H1 (cell line): ENCODE results near the gene SLC31A2. TPM values are rescaled to one million over a fixed set of nuclear protein-coding genes. Genes with fewer than 3 reads are reported as not detected.

Source experiments
- CTCF ChIA-PET: fragments of 300-600 bp; sonication (Branson Sonifier 250); formaldehyde crosslinking; loops from one replicate; lab custom pipeline; 2021; ENCODE audit not compliant: partially characterized antibody; lab: Charles Lee
- POLR2A ChIA-PET: fragments of 300-600 bp; sonication (Branson Sonifier 250); formaldehyde crosslinking; loops from one replicate; lab custom pipeline; 2021; ENCODE audit warnings: inconsistent platforms; ENCODE audit not compliant: partially characterized antibody; lab: Charles Lee
- DNase-seq, 2 experiments: peaks; one replicate each; pipeline versions ENCODE4 v3.0.0 to v3.0.0-alpha.2; 2010 to 2022; ENCODE audit warnings: low spot score in 2 of 2, low read depth in 1 of 2, mixed read lengths in 1 of 2
- FAIRE-seq: peaks from 2 replicates; lab custom pipeline; 2011; peaks lifted over from hg19 to GRCh38; lab: Jason Lieb, UNC
- H2AFZ ChIP-seq: 2 replicates; pipeline ENCODE4 v1.8.1; 2012; ENCODE audit warnings: low read length, inconsistent platforms
- H2AK5ac ChIP-seq: 2 replicates; pipeline ENCODE4 v1.6.1; 2013; ENCODE audit warnings: low read depth, low read length
- H2BK120ac ChIP-seq: replicated peaks from 2 replicates; pipeline ENCODE3; 2013; ENCODE audit warnings: low read depth, low read length, inconsistent platforms
- H2BK12ac ChIP-seq: 2 replicates; pipeline ENCODE4 v1.6.1; 2013; ENCODE audit warnings: low read depth, low read length
- H2BK15ac ChIP-seq: 2 replicates; pipeline ENCODE4 v1.6.1; 2013; ENCODE audit warnings: low read length
- H2BK20ac ChIP-seq: 2 replicates; pipeline ENCODE4 v1.6.1; 2013; ENCODE audit warnings: low read length
- H2BK5ac ChIP-seq: 2 replicates; pipeline ENCODE4 v1.6.1; 2013; ENCODE audit warnings: low read depth, low read length
- H3K14ac ChIP-seq: 2 replicates; pipeline ENCODE4 v1.6.1; 2013; ENCODE audit warnings: inconsistent platforms; ENCODE audit not compliant: insufficient read length
- H3K18ac ChIP-seq: 2 replicates; pipeline ENCODE4 v1.6.1; 2013; ENCODE audit warnings: low read length; ENCODE audit errors: extremely low read depth
- H3K23ac ChIP-seq: 2 replicates; pipeline ENCODE4 v1.6.1; 2013; ENCODE audit warnings: inconsistent platforms; ENCODE audit not compliant: insufficient read length
- H3K23me2 ChIP-seq: 2 replicates; pipeline ENCODE4 v1.6.1; 2013; ENCODE audit warnings: low read depth, low read length
- H3K27ac ChIP-seq: 2 replicates; pipeline ENCODE4 v1.6.1; 2011; ENCODE audit warnings: low read depth, low read length, inconsistent platforms
- H3K27me3 ChIP-seq, 4 experiments: replicated peaks in 1 of 4; 1 replicate in 1 of 4; 2 replicates in 3 of 4; pipeline versions ENCODE4 v1.6.1 to v1.8.1; 2011 to 2013; ENCODE audit warnings: low read length in 3 of 4, mild to moderate bottlenecking in 3 of 4, inconsistent platforms in 2 of 4, mixed read lengths in 2 of 4, moderate library complexity in 1 of 4; ENCODE audit not compliant: control insufficient read depth in 3 of 4, insufficient read depth in 3 of 4; ENCODE audit errors: extremely low read depth in 1 of 4
- H3K36me3 ChIP-seq, 4 experiments: 2 replicates each; pipeline versions ENCODE4 v1.6.1 to v1.8.1; 2011 to 2013; ENCODE audit warnings: mild to moderate bottlenecking in 4 of 4, low read length in 3 of 4, moderate library complexity in 2 of 4, control low read depth in 1 of 4, inconsistent platforms in 1 of 4; ENCODE audit not compliant: insufficient read depth in 4 of 4, control insufficient read depth in 2 of 4
- H3K4ac ChIP-seq: replicated peaks from 2 replicates; pipeline ENCODE3; 2013; ENCODE audit warnings: low read length, low read depth, mixed read lengths, inconsistent platforms; ENCODE audit not compliant: insufficient read length
- H3K4me1 ChIP-seq, 4 experiments: replicated peaks in 1 of 4; 1 replicate in 1 of 4; 2 replicates in 3 of 4; pipeline versions ENCODE4 v1.6.1 to v1.8.1; 2011 to 2013; ENCODE audit warnings: low read length in 3 of 4, inconsistent platforms in 2 of 4, mixed read lengths in 1 of 4; ENCODE audit not compliant: insufficient read depth in 4 of 4, control insufficient read depth in 3 of 4
- H3K4me2 ChIP-seq, 2 experiments: 2 replicates each; pipeline versions ENCODE4 v1.6.1 to v1.8.1; 2011 to 2013; ENCODE audit warnings: low read depth in 2 of 2, low read length in 2 of 2, control low read depth in 1 of 2, inconsistent platforms in 1 of 2, mild to moderate bottlenecking in 1 of 2; ENCODE audit not compliant: insufficient read depth in 1 of 2
- H3K4me3 ChIP-seq, 4 experiments: fragments of 200-600, 300-600 bp in 1 of 4; sonication (generic), shearing (Covaris generic), sonication (Bioruptor Twin) in 1 of 4; 2 replicates each; pipeline versions ENCODE4 v1.5.1 to v1.8.1; 2011 to 2016; ENCODE audit warnings: low read length in 4 of 4, low read depth in 3 of 4, control low read depth in 2 of 4, inconsistent platforms in 2 of 4, mild to moderate bottlenecking in 2 of 4, mixed read lengths in 1 of 4, moderate library complexity in 1 of 4; ENCODE audit not compliant: insufficient read depth in 2 of 4; ENCODE audit errors: extremely low read depth in 1 of 4
- H3K56ac ChIP-seq: replicated peaks from 2 replicates; pipeline ENCODE3; 2013; ENCODE audit warnings: low read depth, mild to moderate bottlenecking, mixed read lengths, low read length, inconsistent platforms; ENCODE audit not compliant: insufficient read length
- H3K79me1 ChIP-seq: 2 replicates; pipeline ENCODE4 v1.6.1; 2013; ENCODE audit warnings: low read depth, low read length, control low read depth
- H3K79me2 ChIP-seq, 2 experiments: 2 replicates each; pipeline versions ENCODE4 v1.6.1 to v1.8.1; 2012 to 2013; ENCODE audit warnings: low read length in 2 of 2, mild to moderate bottlenecking in 2 of 2, inconsistent platforms in 1 of 2; ENCODE audit not compliant: insufficient read depth in 2 of 2, control insufficient read depth in 1 of 2
- H3K9ac ChIP-seq, 4 experiments: replicated peaks in 1 of 4; 1 replicate in 1 of 4; 2 replicates in 3 of 4; pipeline versions ENCODE4 v1.6.1 to v1.8.1; 2011 to 2013; ENCODE audit warnings: low read depth in 3 of 4, low read length in 3 of 4, control low read depth in 2 of 4, mild to moderate bottlenecking in 2 of 4, moderate library complexity in 2 of 4, inconsistent platforms in 1 of 4; ENCODE audit errors: extremely low read depth in 1 of 4
- H3K9me3 ChIP-seq, 2 experiments: 2 replicates each; pipeline versions ENCODE4 v1.6.1 to v1.8.1; 2012 to 2013; ENCODE audit warnings: mild to moderate bottlenecking in 2 of 2, moderate library complexity in 2 of 2, control low read depth in 1 of 2, inconsistent platforms in 1 of 2, low read depth in 1 of 2, low read length in 1 of 2, mixed read lengths in 1 of 2; ENCODE audit not compliant: insufficient read depth in 2 of 2
- H4K20me1 ChIP-seq, 2 experiments: replicated peaks in 1 of 2; 2 replicates each; pipeline versions ENCODE3 to v1.8.1; 2011 to 2013; ENCODE audit warnings: inconsistent platforms in 2 of 2, low read length in 2 of 2, mild to moderate bottlenecking in 1 of 2; ENCODE audit not compliant: insufficient read depth in 2 of 2, control insufficient read depth in 1 of 2
- H4K5ac ChIP-seq: 2 replicates; pipeline ENCODE4 v1.6.1; 2013; ENCODE audit warnings: low read length, low read depth, mixed read lengths, inconsistent platforms; ENCODE audit not compliant: insufficient read length
- H4K8ac ChIP-seq: 2 replicates; pipeline ENCODE4 v1.8.0; 2013; ENCODE audit warnings: mild to moderate bottlenecking, moderate library complexity, low read length, inconsistent platforms; ENCODE audit not compliant: insufficient read depth; ENCODE audit errors: extremely low read depth
- H4K91ac ChIP-seq: replicated peaks from 2 replicates; pipeline ENCODE3; 2013; ENCODE audit warnings: low read length, mixed read lengths, inconsistent platforms; ENCODE audit not compliant: insufficient read length
- BACH1 ChIP-seq: IDR thresholded peaks from 2 replicates; pipeline ENCODE4 v1.6.1; 2012; ENCODE audit warnings: low read length, improper control_type of control experiment
- CEBPB ChIP-seq: IDR thresholded peaks from 2 replicates; pipeline ENCODE4 v1.6.1; 2012; ENCODE audit warnings: low read depth, low read length
- HDAC6 ChIP-seq: IDR thresholded peaks from one replicate; pipeline ENCODE4 v1.7.1; 2012; ENCODE audit warnings: low read depth, mild to moderate bottlenecking, inconsistent platforms, low read length, moderate library complexity
- KDM1A ChIP-seq: fragments of 200-600, 300-600 bp; sonication (generic); IDR thresholded peaks from 2 replicates; pipeline ENCODE4 v1.7.1; 2016; ENCODE audit warnings: mild to moderate bottlenecking, low read length, borderline replicate concordance
- KDM4A ChIP-seq: IDR thresholded peaks from one replicate; pipeline ENCODE4 v1.7.1; 2012; ENCODE audit warnings: low read depth, mild to moderate bottlenecking, moderate library complexity, low read length, inconsistent platforms; ENCODE audit not compliant: severe bottlenecking
- PHF8 ChIP-seq: fragments of 200-600 bp; sonication (generic); conservative IDR thresholded peaks from 2 replicates; pipeline ENCODE4 v1.7.1; 2012; ENCODE audit warnings: low read depth, mild to moderate bottlenecking, inconsistent platforms, low read length, moderate library complexity
- POLR2AphosphoS5 ChIP-seq: IDR thresholded peaks from 2 replicates; pipeline ENCODE4 v1.6.1; 2011; ENCODE audit warnings: low read depth, low read length
- POU5F1 ChIP-seq: IDR thresholded peaks from 2 replicates; pipeline ENCODE4 v1.6.1; 2011; ENCODE audit warnings: low read depth, mild to moderate bottlenecking, low read length, moderate library complexity
- RBBP5 ChIP-seq: IDR thresholded peaks from 2 replicates; pipeline ENCODE4 v1.7.1; 2012; ENCODE audit warnings: low read depth, mild to moderate bottlenecking, inconsistent platforms, low read length, moderate library complexity, borderline replicate concordance
- RNF2 ChIP-seq: fragments of 200-900, 300-1000 bp; sonication (generic); IDR thresholded peaks from 2 replicates; pipeline ENCODE4 v1.7.1; 2016; ENCODE audit warnings: borderline replicate concordance, low read depth, mild to moderate bottlenecking, antibody characterized with exemption, low read length; ENCODE audit not compliant: poor library complexity, severe bottlenecking; ENCODE audit errors: missing control alignments
- RXRA ChIP-seq: IDR thresholded peaks from 2 replicates; pipeline ENCODE4 v1.6.1; 2011; ENCODE audit warnings: low read depth, mild to moderate bottlenecking, low read length, moderate library complexity; ENCODE audit not compliant: insufficient read depth
- SIX5 ChIP-seq: IDR thresholded peaks from 2 replicates; pipeline ENCODE4 v1.6.1; 2011; ENCODE audit warnings: mild to moderate bottlenecking, low read depth, low read length
- TAF7 ChIP-seq: optimal IDR thresholded peaks from 2 replicates; pipeline ENCODE3; 2011; ENCODE audit warnings: low read depth, mild to moderate bottlenecking, inconsistent platforms, low read length, moderate library complexity, borderline replicate concordance
- WGBS, 2 experiments: shearing (Covaris generic) in 1 of 2; methylation state at CpG; one replicate each; pipeline versions ENCODE4 v1.1.6 to v1.1.7; 2013 to 2015; ENCODE audit warnings: low lambda C conversion rate in 2 of 2, mixed read lengths in 2 of 2, inconsistent platforms in 1 of 2, low coverage in 1 of 2, missing lambda C conversion rate in 1 of 2; ENCODE audit not compliant: insufficient replicate concordance in 2 of 2, insufficient coverage in 1 of 2, insufficient read length in 1 of 2; ENCODE audit errors: extremely low coverage in 1 of 2, missing lambda C conversion rate in 1 of 2; 5-methylcytosine and 5-hydroxymethylcytosine counted together
- polyA plus RNA-seq, 7 experiments: library from polyadenylated mRNA; depleted of rRNA in 3 of 7; stranded (reverse) in 5 of 7; unstranded in 2 of 7; fragments of >200 nt in 5 of 7; fragments of 200-250 nt in 2 of 7; gene quantifications; 1 replicate in 5 of 7; 2 replicates in 1 of 7; 4 replicates in 1 of 7; pipeline versions ENCODE4 v1.2.1 to v1.2.3, GENCODE V29; 2011 to 2013; ENCODE audit warnings: missing spikeins in 2 of 7, mixed read lengths in 2 of 7
- total RNA-seq: library from RNA; stranded (reverse); fragmentation: NEBNext Ultra II Directional; extraction: Animal tissue kit (Norgen Biotek cat#: 25700); gene quantifications from 2 replicates; pipeline ENCODE4 v1.2.1, GENCODE V29; 2021

Gene SLC31A2
- total and polyA plus RNA-seq, 2 of the 8 experiments (the other 6 are each of a cell fraction or from before 2014, with no cell fraction given): 2.0 to 2.9 TPM

GRCh38 chr9:113143432-113144227 lies 7.2 kb upstream of the SLC31A2 start:
- Histone ChIP-seq H3K4me2 (no peak overlapping the region), H4K20me1 (no peaks in the 10 kb centered on the region), H3K23me2 (no peaks in the 10 kb centered on the region), H3K4me1 (no peaks in the 10 kb centered on the region), H3K79me2 (no peaks in the 10 kb centered on the region), H3K36me3 (no peaks in the 10 kb centered on the region), H3K14ac (no peak overlapping the region), H3K27me3 (no peaks in the 10 kb centered on the region; a peak in 1 of 7 replicates), H3K4ac (no peak overlapping the region), H2BK12ac (no peak overlapping the region), H4K91ac (no peak overlapping the region), H3K23ac (no peak overlapping the region), H2BK15ac (no peak overlapping the region), H2BK20ac (no peak overlapping the region), H2AK5ac (no peak overlapping the region), H3K27ac (no peak overlapping the region), H3K79me1 (no peaks in the 10 kb centered on the region), H3K18ac (no peak overlapping the region), H4K5ac (no peak overlapping the region), H4K8ac (no peak overlapping the region), H2AFZ (no peak overlapping the region), H3K9me3 (no peaks in the 10 kb centered on the region), H2BK120ac (no peak overlapping the region), H3K56ac (no peak overlapping the region), H3K9ac (no peak overlapping the region), H2BK5ac (no peak overlapping the region), H3K4me3 (no peak overlapping the region)
- FAIRE-seq: no peak
- DNase-seq: no peak
- ChIA-PET POLR2A (no interaction called here), CTCF (interaction anchor here (1.2 kb wide), 3 partner anchors 9 to 78 kb away, joined by 3 to 4 read pairs (median 4); partner anchors contain the start of genes FKBP15 and SLC31A1)
- WGBS, 2 experiments: 85% methylated on average over 5 of the region's 5 CpGs; no CpG with 5 or more reads in 1 of the 2 experiments
- TF ChIP-seq POU5F1: no peak
- no peak for TF ChIP-seq TAF7
- TF ChIP-seq HDAC6: no peak
- TF ChIP-seq RNF2: no peak
- no peak for TF ChIP-seq KDM4A
- TF ChIP-seq BACH1: no peak
- TF ChIP-seq SIX5: no peak
- TF ChIP-seq PHF8: no peak
- no peak for TF ChIP-seq RBBP5
- TF ChIP-seq KDM1A: no peak
- TF ChIP-seq RXRA: no peak
- no peak for TF ChIP-seq CEBPB
- TF ChIP-seq POLR2AphosphoS5: no peak
